ENCODE data around the gene ARHGAP27.

ARHGAP27 gene

GRCh38 chr17:45408611-45409421 is 23.9 kb downstream of the ARHGAP27 start:
- DNase-seq (ENCODE audit: low read depth): no peak

- no peak for DNase-seq (ENCODE audit: low read depth)
These were observed 26.6 kb downstream of the ARHGAP27 start for GRCh38 chr17:45406107-45406506.

- no peak for DNase-seq (ENCODE audit: low read depth)
These were observed 27.2 kb downstream of the ARHGAP27 start for GRCh38 chr17:45405250-45406086.

GRCh38 chr17:45404870-45405249 is 27.8 kb downstream of the ARHGAP27 start:
- no peak for DNase-seq (ENCODE audit: low read depth)

GRCh38 chr17:45403906-45404490 is 28.7 kb downstream of the ARHGAP27 start:
- no peak for DNase-seq (ENCODE audit: low read depth)

GRCh38 chr17:45402916-45403315 is 29.8 kb downstream of the ARHGAP27 start:
- no peak for DNase-seq (ENCODE audit: low read depth)

- DNase-seq (ENCODE audit: low read depth): no peak
These were observed 33.9 kb downstream of the ARHGAP27 start for GRCh38 chr17:45398800-45399199.

- no peak for DNase-seq (ENCODE audit: low read depth)
These were observed 34.9 kb downstream of the ARHGAP27 start for GRCh38 chr17:45397796-45398195.

GRCh38 chr17:45396496-45397205 is 36.0 kb downstream of the ARHGAP27 start:
- no peak for DNase-seq (ENCODE audit: low read depth)

- no peak for DNase-seq (ENCODE audit: low read depth)
These were observed 36.9 kb downstream of the ARHGAP27 start for GRCh38 chr17:45395569-45396415.

GRCh38 chr17:45394913-45395568 is 37.6 kb downstream of the ARHGAP27 start:
- DNase-seq (ENCODE audit: low read depth): no peak

GRCh38 chr17:45394564-45394912 is 38.1 kb downstream of the ARHGAP27 start:
- DNase-seq (ENCODE audit: low read depth): no peak

GRCh38 chr17:45394091-45394490 is 38.6 kb downstream of the ARHGAP27 start:
- no peak for DNase-seq (ENCODE audit: low read depth)

- DNase-seq (ENCODE audit: low read depth): no peak
These were observed 39.3 kb downstream of the ARHGAP27 start for GRCh38 chr17:45393411-45393810.

GRCh38 chr17:45391918-45392317 is 40.8 kb downstream of the ARHGAP27 start:
- DNase-seq (ENCODE audit: low read depth): no peak

GRCh38 chr17:45391291-45391690 is 41.4 kb downstream of the ARHGAP27 start:
- no peak for DNase-seq (ENCODE audit: low read depth)

GRCh38 chr17:45389354-45389753 is 43.3 kb downstream of the ARHGAP27 start:
- no peak for DNase-seq (ENCODE audit: low read depth)

- no peak for DNase-seq (ENCODE audit: low read depth)
These were observed 43.9 kb downstream of the ARHGAP27 start for GRCh38 chr17:45388604-45389325.

- no peak for DNase-seq (ENCODE audit: low read depth)
These were observed 44.9 kb downstream of the ARHGAP27 start for GRCh38 chr17:45387739-45388138.

GRCh38 chr17:45386178-45386577 is 46.5 kb downstream of the ARHGAP27 start:
- DNase-seq (ENCODE audit: low read depth): no peak

Data from activated T-helper 9 cell treated with anti-CD3 and anti-CD28 coated beads, Interleukin-2, amount 50 U/mL, for 16 hours (primary cell).